Activated naive CD8-positive, alpha-beta T cell treated with anti-CD3 and anti-CD28 coated beads for 36 hours (primary cell): ENCODE measurements around the gene ARSG. TPM values are rescaled to one million over a fixed set of nuclear protein-coding genes. Genes with fewer than 3 reads are reported as not detected.
"Not testable (repeated sequence)": the region's sequence is repeated elsewhere in the genome, so short reads cannot be mapped to it uniquely, and the experiment has no call there.

ENCODE experiments used
- DNase-seq: peaks from one replicate; pipeline ENCODE4 v3.0.0; 2021
- H3K27ac Mint-ChIP-seq: one replicate; pipeline ENCODE4 v1.8.0; 2022; ENCODE audit warnings: mild to moderate bottlenecking, moderate library complexity, mixed read lengths
- H3K27me3 Mint-ChIP-seq: one replicate; pipeline ENCODE4 v1.8.0; 2022; ENCODE audit warnings: mild to moderate bottlenecking, mixed read lengths
- H3K36me3 Mint-ChIP-seq: one replicate; pipeline ENCODE4 v1.8.0; 2021; ENCODE audit warnings: mild to moderate bottlenecking, mixed read lengths
- H3K4me1 Mint-ChIP-seq: one replicate; pipeline ENCODE4 v1.8.0; 2021; ENCODE audit warnings: mixed read lengths
- H3K4me3 Mint-ChIP-seq: one replicate; pipeline ENCODE4 v1.8.0; 2022; ENCODE audit warnings: mild to moderate bottlenecking, moderate library complexity, mixed read lengths
- H3K9me3 Mint-ChIP-seq: one replicate; pipeline ENCODE4 v1.8.0; 2022; ENCODE audit warnings: mixed read lengths
- total RNA-seq, 2 experiments: library from RNA; stranded (reverse); gene quantifications; one replicate each; pipeline ENCODE4 v1.2.3, GENCODE V29; 2021

ARSG gene
- total RNA-seq, 2 experiments from 2014 or later: 5.0 to 5.2 TPM

DNA sequence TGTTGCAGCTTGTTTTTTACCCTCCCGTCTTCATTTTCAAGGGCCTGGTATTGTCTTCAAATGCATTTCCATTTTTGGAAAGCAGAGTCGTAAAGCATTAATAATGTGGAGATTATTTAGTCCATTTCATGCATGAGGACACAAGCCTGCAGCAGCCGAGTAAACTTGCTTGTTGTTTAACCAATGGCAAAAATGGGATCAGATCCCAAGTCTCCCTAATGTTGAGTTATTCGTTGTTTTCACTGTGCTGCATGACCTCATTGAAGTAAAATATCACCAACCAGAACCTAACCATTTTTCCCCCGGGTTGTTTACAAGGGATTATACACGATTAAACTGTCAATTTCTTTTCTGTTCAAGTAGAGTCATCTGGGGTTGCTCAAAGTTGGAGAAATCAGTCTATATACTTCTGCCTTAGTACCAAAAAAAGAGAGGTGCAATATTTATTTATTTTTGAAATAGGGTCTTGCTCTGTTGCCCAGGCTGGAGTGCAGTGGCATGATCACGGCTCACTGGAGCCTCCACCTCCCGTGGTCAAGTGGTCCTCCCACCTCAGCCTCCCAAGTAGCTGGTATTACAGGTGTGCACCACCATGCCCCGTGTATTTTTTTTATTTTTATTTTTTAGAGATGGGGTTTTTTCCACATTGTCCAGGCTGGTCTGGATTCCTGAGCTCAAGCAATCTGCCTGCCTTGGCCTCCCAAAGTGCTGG is 31.1 kb upstream of the ARSG start:
- H3K4me3 Mint-ChIP-seq: peak overlapping the region; percentile 76
- peaks cover 35% of the 10 kb centered on the region for H3K36me3 Mint-ChIP-seq
- no peaks in the 10 kb centered on the region for H3K27me3 Mint-ChIP-seq
- H3K27ac Mint-ChIP-seq: peak overlapping the region; percentile 97
- no peaks in the 10 kb centered on the region for H3K9me3 Mint-ChIP-seq
- no peak for DNase-seq
- peaks cover 62% of the 10 kb centered on the region for H3K4me1 Mint-ChIP-seq

GRCh38 chr17:68262467-68262866 is 28.8 kb upstream of the ARSG start:
- peaks cover 43% of the 10 kb centered on the region for H3K4me1 Mint-ChIP-seq
- H3K27ac Mint-ChIP-seq, DNase-seq, H3K27me3 Mint-ChIP-seq, H3K9me3 Mint-ChIP-seq, H3K4me3 Mint-ChIP-seq: not testable (repeated sequence)
- H3K36me3 Mint-ChIP-seq: peaks cover 15% of the 10 kb centered on the region

- not testable (repeated sequence) for H3K27me3 Mint-ChIP-seq, DNase-seq, H3K4me3 Mint-ChIP-seq, H3K27ac Mint-ChIP-seq, H3K9me3 Mint-ChIP-seq
- H3K36me3 Mint-ChIP-seq: peaks cover 10% of the 10 kb centered on the region
- peaks cover 37% of the 10 kb centered on the region for H3K4me1 Mint-ChIP-seq
Observed at GRCh38 chr17:68263101-68263681, 28.1 kb upstream of the ARSG start.

DNA sequence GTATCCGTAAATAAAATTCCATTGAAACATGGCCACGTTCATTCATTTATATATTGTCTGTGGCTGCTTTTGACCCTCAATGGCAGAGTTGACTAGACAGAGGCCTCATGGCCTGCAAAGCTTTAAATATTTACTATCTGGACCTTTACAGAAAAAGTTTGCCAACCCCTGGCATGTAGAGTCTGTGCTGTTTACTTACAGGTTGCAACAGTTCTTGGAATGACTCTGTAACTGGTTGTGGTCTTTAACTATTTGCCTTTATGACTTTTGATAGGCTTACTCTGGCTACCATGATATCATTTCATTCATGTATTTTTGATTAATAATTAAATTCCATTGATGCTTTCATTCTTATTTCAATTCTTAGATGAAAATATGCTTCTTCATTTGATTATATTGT is 25.5 kb upstream of the ARSG start:
- DNase-seq, H3K9me3 Mint-ChIP-seq, H3K27ac Mint-ChIP-seq, H3K36me3 Mint-ChIP-seq, H3K27me3 Mint-ChIP-seq, H3K4me3 Mint-ChIP-seq: not testable (repeated sequence)
- peaks cover 21% of the 10 kb centered on the region for H3K4me1 Mint-ChIP-seq

DNA sequence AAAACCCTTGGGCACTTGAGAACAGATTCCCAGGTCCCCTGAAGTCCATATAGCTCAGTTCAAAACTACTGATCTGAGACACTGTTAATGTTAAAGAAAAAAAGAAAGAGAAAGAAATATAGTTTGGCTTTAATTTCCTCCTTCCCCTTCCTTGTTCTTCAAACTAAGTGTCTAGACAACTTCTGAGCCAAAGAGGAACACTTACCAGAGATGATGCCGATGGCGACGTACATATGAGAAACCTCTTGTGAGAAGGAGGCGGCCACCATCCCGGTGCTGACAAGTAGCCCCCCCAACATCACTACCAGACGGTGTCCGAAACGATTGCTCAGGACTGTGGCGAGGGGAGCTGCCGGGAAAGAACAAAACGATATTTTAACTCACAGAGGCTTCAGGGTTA is 17.6 kb upstream of the ARSG start:
- H3K27me3 Mint-ChIP-seq: no peaks in the 10 kb centered on the region
- no peaks in the 10 kb centered on the region for H3K4me1 Mint-ChIP-seq
- H3K27ac Mint-ChIP-seq: peak overlapping the region; percentile 34
- no peaks in the 10 kb centered on the region for H3K9me3 Mint-ChIP-seq
- H3K4me3 Mint-ChIP-seq: no peak overlapping the region
- peaks cover 37% of the 10 kb centered on the region for H3K36me3 Mint-ChIP-seq
- DNase-seq: no peak

DNA sequence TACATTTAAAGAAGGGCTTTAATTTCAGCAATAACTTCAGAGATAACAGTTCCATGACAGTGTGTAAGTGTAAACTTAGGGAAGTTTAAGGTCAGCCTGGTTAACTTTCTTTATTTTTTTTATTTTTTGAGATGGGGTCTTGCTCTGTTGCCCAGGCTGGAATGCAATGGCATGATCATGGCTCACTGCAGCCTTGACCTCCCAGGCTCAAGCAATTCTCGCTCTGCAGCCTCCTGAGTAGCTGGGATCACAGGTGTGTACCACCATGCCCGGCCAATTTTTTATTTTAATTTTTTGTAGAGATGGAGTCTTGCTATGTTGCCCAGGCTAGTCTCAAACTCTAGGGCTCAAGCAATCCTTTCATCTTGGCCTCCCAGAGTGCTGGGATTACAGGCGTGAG is 15.0 kb upstream of the ARSG start:
- not testable (repeated sequence) for H3K27ac Mint-ChIP-seq, H3K4me1 Mint-ChIP-seq, H3K27me3 Mint-ChIP-seq, H3K9me3 Mint-ChIP-seq, H3K4me3 Mint-ChIP-seq, DNase-seq
- H3K36me3 Mint-ChIP-seq: peaks cover 44% of the 10 kb centered on the region

DNA sequence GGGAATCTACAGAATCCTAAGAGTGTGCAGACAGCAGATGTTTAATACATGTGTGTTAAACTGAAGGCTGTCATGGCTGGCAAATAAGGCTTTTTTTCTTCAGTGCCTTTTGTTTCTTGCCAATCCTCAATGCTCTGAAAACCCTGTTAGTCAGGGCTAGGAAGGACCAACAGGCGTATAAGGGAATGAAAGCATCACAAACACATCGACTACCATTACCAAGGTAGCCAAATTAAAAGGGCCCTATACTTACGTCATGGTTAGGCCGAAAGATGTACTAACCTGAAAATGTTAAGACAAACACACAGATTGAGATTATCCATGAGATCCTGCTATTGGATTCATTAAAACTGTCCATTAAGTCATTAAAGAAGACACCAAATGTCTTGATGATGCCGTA is 13.5 kb upstream of the ARSG start:
- Mint-ChIP-seq H3K27ac (no peak overlapping the region), H3K36me3 (peaks cover 48% of the 10 kb centered on the region), H3K4me3 (no peak overlapping the region), H3K9me3 (no peaks in the 10 kb centered on the region), H3K4me1 (no peaks in the 10 kb centered on the region), H3K27me3 (no peaks in the 10 kb centered on the region)
- no peak for DNase-seq

DNA sequence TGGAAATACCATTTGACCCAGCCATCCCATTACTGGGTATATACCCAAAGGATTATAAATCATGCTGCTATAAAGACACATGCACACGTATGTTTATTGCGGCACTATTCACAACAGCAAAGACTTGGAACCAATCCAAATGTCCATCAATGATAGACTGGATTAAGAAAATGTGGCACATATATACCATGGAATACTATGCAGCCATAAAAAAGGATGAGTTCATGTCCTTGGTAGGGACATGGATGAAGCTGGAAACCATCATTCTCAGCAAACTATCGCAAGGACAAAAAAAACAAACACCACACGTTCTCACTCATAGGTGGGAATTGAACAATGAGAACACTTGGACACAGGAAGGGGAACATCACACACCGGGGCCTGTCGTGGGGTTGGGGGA is 9.3 kb upstream of the ARSG start:
- peaks cover 38% of the 10 kb centered on the region for H3K36me3 Mint-ChIP-seq
- not testable (repeated sequence) for H3K27me3 Mint-ChIP-seq, H3K4me3 Mint-ChIP-seq, H3K27ac Mint-ChIP-seq, H3K9me3 Mint-ChIP-seq, DNase-seq, H3K4me1 Mint-ChIP-seq

GRCh38 chr17:68288375-68288774 is 2.9 kb upstream of the ARSG start:
- Mint-ChIP-seq H3K9me3 (no peaks in the 10 kb centered on the region), H3K4me1 (peaks cover 29% of the 10 kb centered on the region), H3K27ac (peak overlapping the region; percentile 58), H3K27me3 (no peaks in the 10 kb centered on the region), H3K4me3 (no peak overlapping the region), H3K36me3 (peaks cover 16% of the 10 kb centered on the region)
- DNase-seq: no peak

DNA sequence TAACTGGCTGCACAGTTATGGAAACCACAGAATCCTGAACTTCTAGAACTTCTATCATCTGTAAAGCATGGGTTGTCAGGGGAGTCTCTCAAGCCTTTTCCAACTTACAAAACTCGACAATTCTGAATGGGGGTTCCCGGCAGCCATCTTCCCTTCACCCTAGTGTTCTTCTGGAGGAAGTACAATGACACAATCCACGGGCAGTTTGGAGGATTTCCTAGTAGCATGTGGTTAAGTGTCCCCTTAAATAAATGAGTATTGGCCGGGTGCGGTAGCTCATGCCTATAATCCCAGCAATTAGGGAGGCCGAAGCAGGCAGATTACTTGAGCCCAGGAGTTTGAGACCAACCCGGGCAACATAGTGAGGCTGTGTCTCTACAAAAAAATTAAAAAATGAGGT is 2.5 kb upstream of the ARSG start:
- Mint-ChIP-seq H3K9me3 (no peaks in the 10 kb centered on the region), H3K36me3 (peaks cover 16% of the 10 kb centered on the region), H3K4me3 (peak overlapping the region; percentile 58), H3K27me3 (no peaks in the 10 kb centered on the region), H3K27ac (peak overlapping the region; percentile 58), H3K4me1 (peaks cover 29% of the 10 kb centered on the region)
- no peak for DNase-seq

GRCh38 chr17:68289473-68289872 is 1.8 kb upstream of the ARSG start:
- Mint-ChIP-seq H3K4me1 (peaks cover 33% of the 10 kb centered on the region), H3K27me3 (no peaks in the 10 kb centered on the region), H3K9me3 (no peaks in the 10 kb centered on the region), H3K4me3 (peak overlapping the region; percentile 97), H3K27ac (peak overlapping the region; percentile 98), H3K36me3 (peaks cover 16% of the 10 kb centered on the region)
- no peak for DNase-seq

GRCh38 chr17:68289936-68290267 is 1.4 kb upstream of the ARSG start:
- H3K9me3 Mint-ChIP-seq: peaks cover 1% of the 10 kb centered on the region
- H3K27ac Mint-ChIP-seq: peak overlapping the region; percentile 98
- no peaks in the 10 kb centered on the region for H3K27me3 Mint-ChIP-seq
- peak overlapping the region; percentile 97 for H3K4me3 Mint-ChIP-seq
- H3K4me1 Mint-ChIP-seq: peaks cover 38% of the 10 kb centered on the region
- DNase-seq: no peak
- H3K36me3 Mint-ChIP-seq: peaks cover 17% of the 10 kb centered on the region

- peaks cover 18% of the 10 kb centered on the region for H3K36me3 Mint-ChIP-seq
- H3K4me3 Mint-ChIP-seq: peak overlapping the region; percentile 97
- H3K4me1 Mint-ChIP-seq: peaks cover 43% of the 10 kb centered on the region
- H3K9me3 Mint-ChIP-seq: peaks cover 2% of the 10 kb centered on the region
- H3K27me3 Mint-ChIP-seq: no peaks in the 10 kb centered on the region
- peak; percentile 67 for DNase-seq
- H3K27ac Mint-ChIP-seq: peak overlapping the region; percentile 98
Observed at GRCh38 chr17:68290268-68290954, 884 bp upstream of the ARSG start.

DNA sequence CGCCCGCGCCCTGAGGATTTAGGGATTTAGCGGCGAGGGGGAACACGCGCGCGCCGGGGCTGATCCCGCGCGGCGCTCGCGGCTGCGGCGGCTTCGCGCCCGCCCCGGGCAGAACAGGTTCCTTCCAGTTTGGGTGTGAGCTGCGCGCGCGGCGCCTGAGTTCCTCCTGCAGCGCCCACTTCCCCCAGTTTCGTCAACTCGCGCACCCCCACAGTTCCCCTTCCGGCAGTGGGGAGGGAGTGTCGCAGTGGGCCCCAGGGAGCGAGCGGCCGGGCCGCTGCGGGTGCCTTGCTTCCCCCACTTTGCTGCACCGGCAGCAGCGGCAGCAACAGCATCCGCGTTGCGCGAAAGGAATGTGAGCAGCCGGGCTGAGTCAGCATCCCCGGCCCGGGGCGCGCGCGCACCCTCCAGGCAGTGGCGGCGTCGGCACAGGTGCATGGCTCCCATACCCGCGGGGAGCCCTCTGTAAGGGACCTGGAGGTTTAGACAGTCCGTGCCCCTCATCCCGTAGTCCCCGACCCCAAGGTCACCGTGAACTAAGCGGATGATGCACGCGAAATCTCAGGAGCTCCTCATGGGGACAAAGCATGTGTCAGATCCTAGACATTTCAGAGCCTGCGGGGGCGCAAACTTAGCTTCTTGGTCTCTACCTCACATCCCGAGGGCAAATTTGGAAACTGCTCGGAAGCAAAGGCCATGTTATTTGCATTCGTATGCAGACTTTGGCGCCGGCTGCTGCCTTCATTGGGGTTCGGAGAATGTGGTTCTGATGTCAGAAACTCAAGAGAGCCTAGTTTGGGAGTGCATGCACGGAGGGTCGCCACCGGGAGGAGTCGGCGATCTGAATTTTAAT is 767 bp downstream of the ARSG start:
- H3K9me3 Mint-ChIP-seq: peaks cover 2% of the 10 kb centered on the region
- peak overlapping the region; percentile 91 for H3K27ac Mint-ChIP-seq
- peak; percentile 91 for DNase-seq
- peaks cover 55% of the 10 kb centered on the region for H3K4me1 Mint-ChIP-seq
- H3K36me3 Mint-ChIP-seq: peaks cover 19% of the 10 kb centered on the region
- H3K4me3 Mint-ChIP-seq: peak overlapping the region; percentile 84
- no peaks in the 10 kb centered on the region for H3K27me3 Mint-ChIP-seq

- peak overlapping the region; percentile 84 for H3K4me3 Mint-ChIP-seq
- DNase-seq: no peak
- no peaks in the 10 kb centered on the region for H3K27me3 Mint-ChIP-seq
- peaks cover 60% of the 10 kb centered on the region for H3K4me1 Mint-ChIP-seq
- H3K27ac Mint-ChIP-seq: peak overlapping the region; percentile 91
- peaks cover 23% of the 10 kb centered on the region for H3K36me3 Mint-ChIP-seq
- peaks cover 2% of the 10 kb centered on the region for H3K9me3 Mint-ChIP-seq
Observed at GRCh38 chr17:68292689-68293040, 1.4 kb downstream of the ARSG start.
